ENCODE data around the gene GPSM1.

DNA sequence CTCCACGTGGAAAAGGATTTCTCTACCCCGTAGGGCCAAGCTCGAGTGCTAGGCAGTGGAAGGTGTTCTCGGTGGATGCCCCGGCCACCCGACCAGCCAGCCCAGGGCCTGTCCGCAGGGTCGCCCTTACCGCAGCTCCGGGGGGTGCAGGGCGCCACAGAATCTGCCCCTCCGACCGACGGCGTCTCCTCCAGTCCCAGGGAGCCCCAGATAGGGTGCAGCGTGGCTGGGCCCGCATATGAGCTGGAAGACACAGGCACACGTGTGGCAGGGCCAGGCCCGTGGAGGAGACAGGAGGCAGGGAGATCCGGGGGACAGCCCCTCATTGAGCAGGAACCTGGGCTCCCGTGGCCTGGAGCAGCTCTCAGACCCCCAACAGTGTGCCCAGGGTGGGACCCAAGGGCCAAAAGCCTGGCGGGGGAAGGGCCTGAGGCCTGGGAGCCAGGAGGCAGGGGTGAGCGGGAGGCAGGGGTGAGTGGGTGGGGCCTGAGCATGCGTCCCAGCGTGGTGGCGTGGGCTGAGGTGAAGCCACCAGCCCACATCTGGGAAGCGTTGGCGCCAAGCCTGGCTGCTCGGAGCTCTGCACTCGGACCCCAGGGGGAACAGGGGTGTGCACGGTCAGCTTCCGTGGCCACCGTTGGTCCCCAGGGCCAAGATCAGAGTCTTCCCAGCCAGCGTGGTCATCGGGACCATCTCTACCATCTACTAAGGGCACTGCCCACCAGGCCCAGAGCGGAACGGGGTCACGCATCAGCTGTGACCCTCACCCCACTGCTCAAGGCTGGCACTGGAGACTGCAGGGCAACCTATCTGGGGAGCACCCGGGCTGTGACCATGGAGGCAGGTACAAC, 45.7 kb upstream of the GPSM1 start:
- TF ChIP-seq, protein P1, sequence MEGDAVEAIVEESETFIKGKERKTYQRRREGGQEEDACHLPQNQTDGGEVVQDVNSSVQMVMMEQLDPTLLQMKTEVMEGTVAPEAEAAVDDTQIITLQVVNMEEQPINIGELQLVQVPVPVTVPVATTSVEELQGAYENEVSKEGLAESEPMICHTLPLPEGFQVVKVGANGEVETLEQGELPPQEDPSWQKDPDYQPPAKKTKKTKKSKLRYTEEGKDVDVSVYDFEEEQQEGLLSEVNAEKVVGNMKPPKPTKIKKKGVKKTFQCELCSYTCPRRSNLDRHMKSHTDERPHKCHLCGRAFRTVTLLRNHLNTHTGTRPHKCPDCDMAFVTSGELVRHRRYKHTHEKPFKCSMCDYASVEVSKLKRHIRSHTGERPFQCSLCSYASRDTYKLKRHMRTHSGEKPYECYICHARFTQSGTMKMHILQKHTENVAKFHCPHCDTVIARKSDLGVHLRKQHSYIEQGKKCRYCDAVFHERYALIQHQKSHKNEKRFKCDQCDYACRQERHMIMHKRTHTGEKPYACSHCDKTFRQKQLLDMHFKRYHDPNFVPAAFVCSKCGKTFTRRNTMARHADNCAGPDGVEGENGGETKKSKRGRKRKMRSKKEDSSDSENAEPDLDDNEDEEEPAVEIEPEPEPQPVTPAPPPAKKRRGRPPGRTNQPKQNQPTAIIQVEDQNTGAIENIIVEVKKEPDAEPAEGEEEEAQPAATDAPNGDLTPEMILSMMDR (IDR thresholded peaks at IDR 0.05): no peak
- no peak for TF ChIP-seq POLR2A (IDR thresholded peaks at IDR 0.05)
